Right kidney (tissue), 1 donor: ENCODE results near the gene EFHD1.
"Not testable (repeated sequence)": the region's sequence is repeated elsewhere in the genome, so short reads cannot be mapped to it uniquely, and the experiment has no call there.

Experiments used
- DNase-seq: peaks from one replicate; pipeline ENCODE4 v3.0.0-alpha.2; 2016

The EFHD1 gene

GRCh38 chr2:232691117-232691516, 57.7 kb downstream of the EFHD1 start:
- DNase-seq: not testable (repeated sequence)

DNA sequence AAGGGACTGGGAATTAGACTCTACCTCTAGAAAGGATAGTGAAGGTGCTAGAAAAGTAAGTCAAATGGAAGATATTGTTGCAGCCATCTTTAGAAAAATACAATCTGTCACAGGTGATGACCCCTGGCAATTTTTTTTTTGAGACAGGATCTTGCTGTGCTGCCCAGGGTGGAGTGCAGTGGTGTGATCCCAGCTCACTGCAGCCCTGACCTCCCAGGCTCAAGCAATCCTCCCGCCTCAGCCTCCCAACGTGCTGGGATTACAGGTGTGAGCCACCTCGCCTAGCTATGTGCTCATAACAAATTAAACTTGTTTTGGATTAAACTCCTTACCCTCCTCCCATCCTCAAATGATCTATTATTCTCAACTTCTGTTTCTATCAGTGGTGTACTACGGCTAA, 59.9 kb downstream of the EFHD1 start:
- no peak for DNase-seq

- no peak for DNase-seq
Observed at GRCh38 chr2:232696609-232697058, 63.2 kb downstream of the EFHD1 start.

GRCh38 chr2:232697059-232697806, 63.8 kb downstream of the EFHD1 start, which contains the start of gene GIGYF2:
Gene GIGYF2 (plus strand): TSS chr2:232697331. CDS start chr2:232735198, 37,867 bp downstream.
- DNase-seq: peak; percentile 99

- no peak for DNase-seq
Observed at GRCh38 chr2:232697807-232698110, 64.4 kb downstream of the EFHD1 start.

- no peak for DNase-seq
Observed at GRCh38 chr2:232698556-232699091, 65.2 kb downstream of the EFHD1 start.

GRCh38 chr2:232699110-232699509, 65.7 kb downstream of the EFHD1 start:
- no peak for DNase-seq

- no peak for DNase-seq
Observed at GRCh38 chr2:232700154-232700553, 66.8 kb downstream of the EFHD1 start.

DNA sequence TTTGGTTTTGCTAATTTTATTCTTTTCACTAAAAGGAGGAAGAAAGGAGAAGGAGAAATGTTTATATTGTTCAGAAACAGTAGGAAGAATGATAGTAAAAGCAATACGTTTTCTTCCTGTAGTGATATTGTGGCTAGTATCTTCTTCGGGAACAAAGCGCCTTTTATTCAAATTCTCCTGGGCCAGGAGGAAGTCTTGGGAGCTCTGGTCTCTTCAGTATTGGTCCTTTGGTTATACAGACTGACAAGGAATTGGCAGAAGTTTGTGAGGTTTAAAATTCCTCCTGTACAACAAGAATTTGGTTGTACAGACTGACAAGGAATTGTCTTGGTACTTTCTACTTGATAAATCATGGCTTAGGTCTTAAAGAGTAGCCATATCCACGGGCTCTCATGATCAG, 73.7 kb downstream of the EFHD1 start:
- no peak for DNase-seq

DNA sequence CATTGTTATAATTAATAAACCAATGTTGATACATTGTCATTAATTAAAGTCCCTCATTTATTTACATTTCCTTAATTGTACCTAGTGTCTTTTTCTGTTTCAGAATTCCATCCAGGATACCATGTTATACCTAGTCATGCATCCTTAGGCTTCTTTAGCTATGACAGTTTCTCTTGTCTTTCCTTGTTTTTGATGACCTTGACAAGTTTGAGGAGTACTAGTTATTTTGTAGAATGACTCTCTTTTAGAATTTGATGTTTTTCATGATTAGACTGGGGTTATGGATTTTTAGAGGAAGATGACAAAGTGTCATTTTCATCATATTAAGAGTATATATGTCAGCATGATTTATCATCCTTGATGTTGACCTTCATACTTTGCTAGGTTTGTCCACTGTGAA, 80.1 kb downstream of the EFHD1 start:
- no peak for DNase-seq

DNA sequence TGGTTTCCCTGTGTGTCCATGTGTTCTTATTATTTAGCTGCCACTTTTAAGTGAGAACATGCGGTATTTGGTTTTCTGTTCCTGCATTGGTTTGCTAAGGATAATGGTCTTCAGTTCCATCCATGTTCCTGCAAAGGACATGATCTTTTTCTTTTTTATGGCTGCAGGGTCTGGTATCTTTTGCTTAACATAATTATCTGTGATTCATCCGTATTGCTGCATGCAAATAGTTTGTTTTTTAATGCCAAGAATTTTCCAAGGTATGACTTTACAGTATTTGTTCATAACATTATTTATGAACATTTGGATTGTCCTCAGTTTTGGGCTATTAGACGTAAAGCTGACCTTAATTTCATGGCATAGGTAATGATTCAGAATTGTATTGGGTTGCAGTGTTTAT, 81.6 kb downstream of the EFHD1 start:
- no peak for DNase-seq

GRCh38 chr2:232720056-232720455, 86.7 kb downstream of the EFHD1 start:
- not testable (repeated sequence) for DNase-seq

GRCh38 chr2:232721261-232721660, 87.9 kb downstream of the EFHD1 start:
- no peak for DNase-seq

DNA sequence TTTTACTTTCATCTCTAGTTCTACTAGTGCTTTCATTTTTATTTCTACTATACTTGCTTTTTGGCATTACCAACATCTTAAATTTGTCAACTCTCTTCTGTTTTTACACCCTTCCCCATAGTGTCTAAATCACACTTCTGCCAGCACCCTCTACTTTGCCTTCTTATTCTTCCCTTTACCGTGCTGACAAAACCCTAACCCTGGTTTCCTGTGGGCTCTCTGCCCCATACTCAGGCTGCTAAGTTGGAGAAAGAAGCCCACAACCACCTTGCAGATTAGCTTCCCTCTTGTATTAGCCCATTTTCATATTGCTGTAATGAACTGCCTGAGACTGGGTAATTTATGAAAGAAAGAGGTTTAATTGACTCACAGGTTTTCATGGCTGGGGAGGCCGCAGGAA, 88.5 kb downstream of the EFHD1 start:
- no peak for DNase-seq

DNA sequence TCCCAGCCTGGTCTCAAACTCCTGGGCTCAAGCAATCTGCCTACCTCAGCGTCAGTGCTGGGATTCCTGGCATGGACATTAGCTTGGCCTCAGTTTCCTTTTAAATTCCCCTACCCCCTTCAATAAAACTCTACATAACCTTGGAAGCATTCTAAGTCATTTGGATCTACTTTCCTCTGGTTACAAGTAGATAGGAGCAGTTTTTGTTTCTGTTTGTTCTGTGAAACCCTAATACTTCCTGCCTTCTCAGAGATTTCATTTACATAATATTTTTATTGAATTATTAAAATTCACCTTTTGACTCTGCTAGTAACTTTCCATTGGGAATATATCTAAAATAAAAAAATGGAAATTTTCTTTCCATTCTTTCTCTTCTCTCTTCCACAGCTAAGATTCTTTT, 89.6 kb downstream of the EFHD1 start:
- no peak for DNase-seq

GRCh38 chr2:232728785-232729184, 95.4 kb downstream of the EFHD1 start:
- no peak for DNase-seq

DNA sequence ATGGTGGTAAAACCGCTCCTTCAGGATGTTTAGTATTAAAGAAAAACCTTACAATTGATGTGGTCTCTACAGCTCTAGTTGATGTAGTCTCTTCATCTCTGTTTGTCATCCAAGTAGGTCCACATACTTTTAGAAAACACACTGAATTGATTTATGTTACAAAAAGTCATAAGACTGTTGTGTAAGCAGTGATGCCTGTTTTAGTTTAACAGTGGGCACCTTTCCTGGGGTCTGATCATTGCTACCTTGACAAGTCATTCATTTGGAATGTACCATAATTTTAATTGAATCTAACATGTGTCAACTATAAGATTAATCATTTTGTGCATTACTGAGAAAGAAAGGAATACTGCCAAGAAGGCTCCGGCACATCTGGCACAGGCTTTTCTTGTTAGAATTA, 98.1 kb downstream of the EFHD1 start:
- DNase-seq: no peak
